Cerebellar cortex (tissue), 1 donor: ENCODE data around the gene PRRG4.
"Not testable (repeated sequence)": the region's sequence is repeated elsewhere in the genome, so short reads cannot be mapped to it uniquely, and the experiment has no call there.

Experiments used
- DNase-seq: peaks from one replicate; pipeline ENCODE4 v3.0.0-alpha.2; 2015; ENCODE audit warnings: low spot score

The PRRG4 gene

DNA sequence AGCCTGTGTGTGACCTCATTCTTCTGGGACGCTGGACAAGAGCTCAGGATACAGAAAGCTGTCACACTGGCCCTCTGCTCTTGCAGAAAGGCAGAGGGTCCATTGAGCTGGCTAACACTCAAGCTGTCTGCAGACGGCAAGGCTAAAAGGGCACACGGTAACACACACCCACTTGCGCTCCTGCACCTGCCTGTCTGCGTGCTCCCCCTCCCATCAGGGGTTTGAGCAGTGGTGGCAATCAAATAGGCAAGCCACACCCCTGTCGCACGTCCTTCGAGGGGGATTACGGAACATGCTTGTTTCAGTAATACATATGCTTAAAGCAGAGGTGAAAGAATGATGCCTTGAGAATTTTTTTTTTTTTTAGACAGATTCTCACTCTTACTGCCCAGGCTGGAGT, 55.8 kb downstream of the PRRG4 start:
- DNase-seq, result no peak

DNA sequence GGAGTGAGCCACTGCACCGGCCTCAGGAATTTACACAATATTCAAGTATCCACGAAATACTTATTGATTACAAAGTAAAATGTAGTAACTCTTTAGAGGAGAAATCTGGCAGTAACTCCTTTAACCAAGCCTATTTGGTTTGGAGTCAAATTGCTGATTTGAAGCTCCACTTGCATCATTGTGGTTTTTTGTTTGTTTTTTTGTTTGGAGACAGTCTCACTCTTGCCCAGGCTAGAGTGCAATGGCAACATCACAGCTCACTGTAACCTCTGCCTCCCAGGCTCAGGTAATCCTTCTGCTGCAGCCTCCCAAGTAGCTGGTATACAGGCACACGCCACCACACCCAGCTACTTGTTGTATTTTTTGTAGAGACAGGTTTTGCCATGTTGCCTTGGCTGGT, 56.5 kb downstream of the PRRG4 start:
- DNase-seq, result no peak

GRCh38 chr11:32887707-32888383, 58.1 kb downstream of the PRRG4 start:
- not testable (repeated sequence) for DNase-seq

DNA sequence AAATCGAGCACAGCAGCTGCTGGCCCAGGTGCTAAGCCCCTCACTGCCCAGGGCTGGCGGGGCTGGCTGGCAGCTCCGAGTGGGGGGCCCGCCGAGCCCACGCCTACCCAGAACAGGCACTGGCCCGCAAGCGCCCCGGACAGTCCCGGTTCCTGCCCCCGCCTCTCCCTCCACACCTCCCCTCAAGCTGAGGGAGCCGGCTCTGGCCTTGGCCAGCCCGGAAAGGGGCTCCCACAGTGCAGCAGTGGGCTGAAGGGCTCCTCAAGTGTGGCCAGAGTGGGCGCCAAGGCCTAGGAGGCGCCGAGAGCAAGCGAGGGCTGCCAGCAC, 58.6 kb downstream of the PRRG4 start:
- not testable (repeated sequence) for DNase-seq

DNA sequence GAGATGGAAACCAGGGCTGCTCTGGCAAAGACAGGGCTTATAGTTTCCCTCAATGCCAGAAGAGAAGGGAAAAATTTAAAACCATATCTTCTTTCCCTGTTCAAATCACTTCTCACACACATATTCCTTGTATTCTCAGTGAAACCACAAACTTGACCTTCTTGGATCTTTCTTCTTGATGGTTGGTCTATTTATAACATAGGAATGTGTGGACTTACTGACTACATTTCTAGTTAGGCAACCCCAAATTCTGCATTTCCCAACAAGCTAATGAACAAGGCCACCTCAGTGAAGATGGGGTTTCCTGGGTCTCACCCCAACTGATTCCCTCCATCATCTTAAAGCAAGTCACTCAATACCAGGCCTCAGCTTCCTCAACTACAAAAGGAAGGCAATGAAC, 59.1 kb downstream of the PRRG4 start:
- no peak for DNase-seq

DNA sequence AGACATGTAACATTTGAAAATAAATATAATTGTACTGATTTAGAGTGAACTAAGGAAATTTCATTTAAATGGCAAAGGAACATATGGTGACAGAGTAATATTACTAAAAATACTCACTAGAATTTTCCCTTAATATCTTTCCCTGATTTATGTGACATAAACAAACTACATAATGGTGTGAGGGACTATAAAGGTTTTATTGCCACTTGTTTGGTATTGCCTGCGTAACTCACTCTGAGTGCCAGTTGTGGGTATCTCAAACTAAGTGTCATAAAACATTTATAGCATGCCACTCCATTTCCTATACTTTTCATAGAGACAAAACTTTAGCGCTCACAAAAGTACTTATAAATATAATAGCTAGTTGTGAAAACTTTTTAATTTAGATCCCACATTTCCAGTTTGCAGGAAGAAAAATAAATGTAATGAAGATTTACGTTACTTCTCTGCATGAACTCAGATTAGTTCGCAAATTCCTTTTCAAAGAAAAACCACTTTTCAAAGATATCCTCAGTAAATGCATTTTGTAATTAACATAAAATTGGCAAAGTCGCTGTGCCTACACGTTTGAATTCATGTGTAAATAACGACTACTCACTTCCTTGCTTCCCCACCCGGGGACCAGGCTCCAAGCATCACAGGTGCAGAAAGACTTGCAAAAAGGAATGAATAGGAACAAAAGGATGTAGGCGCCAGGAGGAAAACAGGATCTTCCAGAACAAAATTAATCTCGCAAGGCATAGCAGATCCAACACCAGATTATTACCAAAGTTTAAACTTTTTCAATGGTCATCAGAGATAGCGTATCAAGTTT, 61.3 kb downstream of the PRRG4 start:
- peak; percentile 25 for DNase-seq

- peak; percentile 47 for DNase-seq
Measured at GRCh38 chr11:32891657-32892354, 62.1 kb downstream of the PRRG4 start.

GRCh38 chr11:32892355-32893092, 62.8 kb downstream of the PRRG4 start, which contains the start of gene QSER1:
QSER1 (plus strand) TSS chr11:32892811; CDS start chr11:32893126, 315 bp downstream.
- DNase-seq, result peak; percentile 60

- DNase-seq, result no peak
Measured at GRCh38 chr11:32893093-32893342, 63.3 kb downstream of the PRRG4 start.

- DNase-seq, result peak; percentile 53
Measured at GRCh38 chr11:32893343-32894148, 63.8 kb downstream of the PRRG4 start.

DNA sequence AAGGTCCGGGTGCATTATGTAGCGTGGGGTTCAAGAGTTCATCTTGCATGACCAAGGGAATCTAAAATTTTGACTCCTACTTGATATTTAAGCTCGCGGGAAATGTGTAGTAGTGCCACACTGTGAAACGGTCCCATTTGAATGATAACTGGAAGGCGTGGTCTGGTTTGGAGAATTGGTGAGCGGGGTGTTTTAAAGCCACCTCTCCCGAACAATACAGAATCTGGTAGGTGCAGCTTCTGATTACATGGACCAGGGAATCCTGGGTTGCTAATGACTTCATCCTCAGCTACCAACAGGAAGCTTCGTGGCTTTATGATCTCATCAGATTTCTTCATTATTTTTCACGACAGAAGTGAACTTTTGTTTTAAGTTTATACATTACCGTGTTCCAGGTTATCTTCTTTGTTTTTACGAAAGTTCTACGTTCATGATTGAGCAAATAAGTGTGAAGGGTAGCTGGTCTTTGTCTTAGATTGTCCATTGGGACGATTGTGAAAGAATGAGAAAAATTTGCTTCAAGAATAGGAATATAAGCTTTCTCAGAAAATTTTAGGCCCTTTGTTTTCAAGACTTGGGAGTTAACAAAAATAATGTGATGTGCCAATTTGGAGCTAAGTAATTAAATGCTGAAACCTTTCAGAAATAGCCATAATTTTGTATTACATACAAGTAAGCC, 64.6 kb downstream of the PRRG4 start:
- DNase-seq, result peak; percentile 84

GRCh38 chr11:32894921-32895320, 65.2 kb downstream of the PRRG4 start:
- no peak for DNase-seq

GRCh38 chr11:32895471-32895870, 65.7 kb downstream of the PRRG4 start:
- no peak for DNase-seq

DNA sequence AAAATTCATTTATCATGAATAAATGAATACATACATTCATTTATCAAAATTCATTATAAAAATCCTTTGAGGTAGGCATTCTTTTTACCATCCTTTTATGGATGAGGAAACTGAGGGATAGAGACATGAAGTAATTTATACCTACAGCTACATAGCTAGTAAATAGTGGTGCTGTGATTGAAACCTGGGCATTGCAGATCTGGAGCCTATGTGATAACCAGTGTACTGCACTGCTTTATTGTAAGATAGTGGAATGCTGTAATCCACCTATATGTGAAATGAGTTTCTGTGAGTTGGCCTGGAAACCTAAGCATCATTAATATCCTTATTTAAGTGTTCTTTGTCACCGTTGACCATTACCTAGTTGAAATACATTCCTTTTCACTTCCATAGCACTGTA, 67.4 kb downstream of the PRRG4 start:
- no peak for DNase-seq

GRCh38 chr11:32899438-32899837, 69.7 kb downstream of the PRRG4 start:
- DNase-seq, result no peak

DNA sequence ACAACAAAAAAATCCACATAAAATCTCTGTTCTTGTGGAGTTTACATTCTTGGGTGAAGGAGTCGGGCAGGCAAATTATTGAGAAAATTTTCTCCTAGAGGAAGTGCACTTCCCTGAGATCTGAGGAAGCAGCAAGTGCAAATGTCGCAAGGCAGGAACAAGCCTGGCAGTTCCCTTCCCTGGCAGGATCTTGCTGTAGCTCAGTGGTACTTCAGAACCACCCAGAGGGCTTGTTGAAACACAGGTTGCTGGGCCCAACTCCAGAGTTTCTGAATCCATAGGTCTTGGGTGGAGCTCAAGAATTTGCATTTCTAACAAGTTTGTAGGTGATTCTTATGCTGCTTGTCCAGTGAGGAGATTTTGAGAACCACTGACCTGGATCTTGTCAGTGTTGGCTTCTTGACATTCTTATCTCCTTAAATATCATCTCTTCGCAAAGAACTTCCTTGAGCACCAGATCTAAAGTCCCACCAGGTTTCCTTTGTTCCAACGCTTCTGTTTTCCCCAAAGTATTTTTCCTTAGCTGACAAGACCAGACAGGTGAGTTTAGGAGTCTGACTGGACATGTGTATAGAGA, 72.5 kb downstream of the PRRG4 start:
- no peak for DNase-seq

DNA sequence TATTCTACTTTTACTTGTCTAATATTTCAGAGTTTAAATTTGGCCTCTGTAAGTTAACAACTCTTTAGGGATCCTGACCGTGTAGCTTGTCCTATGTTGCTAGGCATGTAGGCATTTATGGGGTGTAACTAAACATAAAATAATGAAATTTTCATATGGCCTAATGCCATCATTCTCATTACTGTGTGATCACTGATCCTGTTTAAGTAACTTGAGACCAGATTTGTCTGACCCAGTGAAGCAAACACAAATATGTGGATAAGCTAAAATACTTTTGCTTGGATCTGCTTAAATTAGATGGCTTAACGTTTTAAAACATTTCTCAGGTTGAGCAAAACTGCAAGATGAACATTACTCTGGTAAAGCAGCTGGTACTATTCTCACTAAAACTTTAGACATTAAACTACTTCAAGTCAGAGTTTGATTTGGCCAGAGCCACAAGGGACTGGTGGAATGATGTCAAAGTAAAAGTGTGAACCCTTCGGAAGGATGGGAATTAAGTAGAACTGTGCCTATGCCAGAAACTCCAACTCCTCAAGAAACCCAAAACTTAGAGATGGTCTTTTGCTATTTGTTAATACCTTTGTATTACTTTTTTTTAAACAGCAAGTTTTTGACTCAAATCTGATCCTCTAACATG, 75.4 kb downstream of the PRRG4 start:
- no peak for DNase-seq
